HT1080 (cell line): Measurements from ENCODE around the gene RPL29. TPM values are rescaled to one million over a fixed set of nuclear protein-coding genes. Genes with fewer than 3 reads are reported as not detected.

ENCODE experiments used
- DNase-seq: peaks from one replicate; pipeline ENCODE4 v3.0.0-alpha.2; 2015; ENCODE audit warnings: low read depth
- total RNA-seq: library from RNA; depleted of rRNA; stranded (reverse); fragments of >200 nt; shearing (Covaris generic); gene quantifications from 2 replicates; pipeline ENCODE4 v1.2.3, GENCODE V29; 2014

RPL29 gene
- total RNA-seq, 1 experiment from 2014 or later: 1,388 TPM

DNA sequence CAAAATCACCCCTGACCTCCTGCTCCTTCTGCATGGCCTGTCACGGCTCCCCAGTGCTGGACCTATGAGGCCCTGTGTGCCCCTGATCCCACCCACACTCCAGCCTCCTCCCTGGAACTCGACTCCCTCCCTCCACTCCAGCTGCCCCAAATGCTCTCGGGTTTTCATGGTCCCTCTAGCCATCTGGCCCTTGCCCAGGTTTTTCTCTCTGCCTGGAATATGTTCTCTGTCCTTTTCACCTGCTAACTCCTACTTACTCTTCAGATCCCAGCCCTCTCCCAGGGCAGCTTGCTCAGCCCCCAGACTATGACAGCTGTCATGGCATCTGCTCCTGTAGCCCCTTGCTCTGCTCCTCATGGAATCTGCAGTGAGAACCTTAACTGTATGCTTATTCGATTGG, 30.3 kb upstream of the RPL29 start:
- no peak for DNase-seq

GRCh38 chr3:52025453-52025852, 29.8 kb upstream of the RPL29 start:
- no peak for DNase-seq

DNA sequence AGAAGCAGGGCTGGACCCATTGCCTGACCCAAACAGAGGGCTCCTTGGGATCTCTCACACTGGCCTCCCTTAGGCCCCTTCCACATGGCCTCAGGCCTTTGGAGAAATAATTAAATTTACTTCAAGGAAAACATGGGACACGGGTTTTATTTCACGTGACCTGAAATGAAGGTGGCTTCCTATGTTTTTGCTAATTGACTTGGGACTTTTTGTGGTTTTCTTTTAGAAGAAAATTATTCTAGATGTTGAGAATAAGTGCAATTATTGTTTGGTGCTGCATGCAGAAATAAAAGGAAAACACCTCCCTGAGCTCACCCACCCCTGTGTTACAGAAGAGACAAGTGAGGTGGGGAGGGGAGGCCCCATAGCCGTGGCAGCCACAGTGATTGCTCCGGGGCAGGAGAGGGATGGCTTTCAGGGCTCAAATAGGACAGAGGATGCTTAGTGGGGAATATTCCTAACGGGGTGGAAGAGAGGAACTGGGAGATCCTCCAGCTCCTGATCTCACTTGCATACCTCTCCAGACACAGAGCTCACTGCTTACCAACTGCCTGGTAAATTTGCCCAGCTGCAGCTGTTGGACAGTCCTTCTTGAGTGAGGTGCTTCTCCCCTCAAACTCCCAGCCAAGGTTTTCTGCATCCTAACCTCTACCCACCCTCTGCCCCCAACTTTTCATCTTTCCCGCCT, 29.2 kb upstream of the RPL29 start:
- DNase-seq: no peak

GRCh38 chr3:52023860-52024764, 28.4 kb upstream of the RPL29 start:
- DNase-seq: no peak

- DNase-seq: no peak
Measured at GRCh38 chr3:52023101-52023770, 27.5 kb upstream of the RPL29 start.

DNA sequence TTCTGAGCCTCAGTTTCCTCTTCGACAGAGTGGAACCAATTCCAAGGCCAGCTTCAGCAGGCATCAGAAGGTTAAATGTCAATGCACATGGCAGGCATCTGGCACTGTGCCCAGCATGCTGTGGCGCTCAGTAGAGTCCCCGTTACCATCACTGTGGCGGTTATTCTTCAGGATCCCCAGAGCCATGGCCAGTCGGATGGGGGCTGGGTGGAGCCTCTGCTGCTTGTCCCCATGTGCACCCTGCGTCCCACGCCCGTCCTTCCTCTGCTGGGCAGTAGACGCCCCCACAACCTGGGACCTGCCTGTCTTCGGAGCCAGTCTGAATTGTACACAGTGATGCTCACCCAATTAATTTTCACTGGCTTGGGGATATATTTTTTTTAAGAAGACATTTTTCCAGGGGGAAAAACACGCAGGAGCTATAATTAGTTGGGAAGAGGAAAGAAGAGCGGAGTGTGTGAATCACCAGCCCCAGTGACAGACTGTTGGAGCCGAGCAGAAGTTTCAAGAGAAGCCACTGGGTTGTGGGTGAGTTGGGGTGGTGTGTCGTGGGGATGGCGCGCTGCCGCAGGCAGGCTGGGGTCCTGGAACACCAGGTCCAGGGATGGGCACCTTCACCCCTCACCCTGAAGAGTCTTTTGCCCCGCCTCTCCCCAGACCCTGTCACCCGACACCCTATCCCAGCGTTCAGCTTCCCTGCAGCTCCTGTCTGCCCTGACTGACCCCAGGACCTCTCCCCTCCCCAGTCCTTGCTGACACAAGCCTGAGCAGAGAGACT, 26.8 kb upstream of the RPL29 start:
- no peak for DNase-seq

- no peak for DNase-seq
Measured at GRCh38 chr3:52021489-52022268, 26.0 kb upstream of the RPL29 start.

DNA sequence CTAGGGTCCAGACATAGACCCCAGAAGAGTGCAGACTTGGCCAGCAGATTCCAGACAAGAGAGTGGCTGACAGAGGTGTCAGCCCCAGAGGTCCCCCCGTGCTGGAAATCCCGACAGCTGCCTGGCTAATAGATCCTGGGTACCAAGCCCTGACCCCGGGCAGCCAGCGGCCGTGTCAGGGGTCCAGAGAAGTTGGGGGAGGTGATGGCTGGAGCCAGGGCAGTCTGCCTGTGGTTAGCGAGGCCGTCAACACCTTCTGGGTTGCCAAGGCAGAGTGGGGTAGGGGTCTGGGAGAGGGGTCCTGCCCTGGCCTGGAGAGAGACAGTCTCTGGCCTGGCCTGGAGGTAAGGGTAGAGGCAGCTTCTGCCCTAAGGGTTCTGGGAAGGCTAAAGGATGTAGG, 25.1 kb upstream of the RPL29 start:
- DNase-seq: no peak

GRCh38 chr3:52019352-52020080, 23.8 kb upstream of the RPL29 start:
- DNase-seq: no peak

DNA sequence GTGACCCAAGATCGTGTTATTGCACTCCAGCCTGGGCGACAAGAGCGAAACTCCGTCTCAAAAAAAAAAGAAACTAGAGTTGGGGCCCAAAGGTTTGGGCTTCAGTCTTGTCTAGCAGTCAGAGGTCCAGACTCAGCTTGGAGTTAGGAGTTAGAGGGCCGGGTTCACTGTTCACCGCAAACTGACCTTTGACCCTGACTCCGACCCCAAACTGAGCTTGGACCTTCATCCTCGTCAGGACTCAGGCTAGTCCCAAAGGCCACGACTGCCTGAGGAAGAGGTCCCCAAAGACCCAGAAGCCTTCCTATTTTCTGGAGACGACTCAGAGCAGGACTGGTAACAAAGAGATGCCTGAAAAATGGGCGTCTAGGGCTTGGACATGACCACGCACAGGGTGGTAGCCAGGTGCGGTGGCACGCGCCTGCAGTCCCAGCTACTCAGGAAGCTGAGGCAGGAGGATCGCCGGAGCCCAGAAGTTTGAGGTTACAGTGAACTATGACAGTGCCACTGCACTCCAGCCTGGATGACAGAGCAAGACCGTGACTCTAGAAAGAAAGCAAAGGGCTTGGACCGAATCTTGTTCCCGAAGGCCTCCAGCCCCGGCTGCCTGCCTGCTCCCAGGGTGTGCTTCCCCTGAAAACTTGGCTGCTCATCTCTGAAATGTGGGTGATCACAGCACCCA, 22.8 kb upstream of the RPL29 start:
- DNase-seq: no peak

- DNase-seq: no peak
Measured at GRCh38 chr3:52017586-52017985, 21.9 kb upstream of the RPL29 start.

- no peak for DNase-seq
Measured at GRCh38 chr3:52015438-52016228, 19.9 kb upstream of the RPL29 start.

- no peak for DNase-seq
Measured at GRCh38 chr3:52014613-52015012, 18.9 kb upstream of the RPL29 start.

- DNase-seq: no peak
Measured at GRCh38 chr3:52013802-52014598, 18.3 kb upstream of the RPL29 start.

DNA sequence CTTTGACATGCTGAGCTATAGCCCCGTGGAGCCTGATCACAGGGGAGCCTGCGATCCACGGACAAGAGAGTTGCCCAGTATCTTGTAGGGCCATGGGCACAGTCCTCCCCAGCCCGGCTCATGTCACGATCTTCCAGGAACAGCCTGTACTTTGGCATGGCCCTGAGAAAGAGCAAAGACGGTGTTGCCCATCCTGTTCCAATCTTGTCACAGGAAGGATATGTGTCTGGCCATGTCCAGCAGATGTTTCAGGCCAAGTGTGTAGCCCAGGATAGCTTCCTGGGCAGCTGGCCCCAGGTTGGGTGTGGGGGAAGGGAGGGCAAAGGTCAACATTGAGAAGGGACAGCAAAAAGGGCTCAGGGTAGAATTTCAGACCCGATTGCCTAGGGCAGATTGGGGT, 17.0 kb upstream of the RPL29 start:
- DNase-seq: no peak

GRCh38 chr3:52010431-52010830, 14.7 kb upstream of the RPL29 start:
- no peak for DNase-seq

DNA sequence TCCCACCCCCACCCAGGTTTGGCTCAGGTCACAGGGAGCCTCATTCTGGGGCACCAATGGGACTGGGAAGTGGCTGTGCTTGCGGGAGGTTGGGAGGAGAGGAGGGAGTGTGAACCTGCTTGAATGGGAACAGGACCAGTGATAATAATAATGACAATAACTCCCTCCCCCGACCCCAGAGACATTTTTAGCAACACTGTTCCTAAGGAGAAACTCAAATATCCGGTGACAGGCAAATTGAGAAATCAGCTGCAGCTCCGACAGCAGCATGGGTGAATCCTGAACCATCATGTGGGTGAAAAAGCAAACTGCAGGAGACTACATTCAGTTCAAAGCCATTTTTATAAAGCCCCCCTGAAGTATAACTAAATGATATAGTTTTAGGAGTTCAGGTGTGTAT, 11.6 kb upstream of the RPL29 start:
- no peak for DNase-seq

DNA sequence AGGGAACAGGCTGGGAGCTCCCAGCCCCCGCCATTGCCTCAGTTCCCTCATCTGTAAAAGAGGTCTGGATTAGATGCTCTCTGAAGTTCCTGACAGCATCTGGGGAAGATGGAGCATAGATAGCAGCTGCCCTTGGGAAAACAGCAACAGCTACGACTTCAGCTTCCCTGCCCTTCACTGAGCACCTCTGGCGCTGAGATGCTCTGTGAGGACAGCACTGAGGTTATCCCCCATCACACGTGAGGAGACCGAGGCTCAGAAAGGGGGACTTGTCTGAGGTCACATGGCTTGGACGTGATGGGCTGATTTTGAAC, 11.1 kb upstream of the RPL29 start:
- DNase-seq: no peak
